HEK293 (cell line): ENCODE results near the gene SUPT4H1.

Experiments
- CTCF ChIP-seq: fragments of 450-650 bp; formaldehyde crosslinking; IDR thresholded peaks from 2 replicates; pipeline ENCODE4 v1.5.1; 2016; ENCODE audit warnings: missing biosample characterization, missing genetic modification characterization
- ELK4 ChIP-seq: IDR thresholded peaks from 2 replicates; pipeline ENCODE4 v1.6.1; 2011; ENCODE audit warnings: mild to moderate bottlenecking, low read depth, low read length, borderline replicate concordance
- KLF16 ChIP-seq: fragments of 450-650 bp; formaldehyde crosslinking; IDR thresholded peaks from 2 replicates; pipeline ENCODE4 v1.5.1; 2017; ENCODE audit warnings: missing biosample characterization, missing genetic modification characterization
- KLF7 ChIP-seq: fragments of 450-650 bp; formaldehyde crosslinking; IDR thresholded peaks from 2 replicates; pipeline ENCODE4 v1.5.1; 2016; ENCODE audit warnings: missing biosample characterization, missing genetic modification characterization, borderline replicate concordance
- MYNN ChIP-seq: fragments of 450-650 bp; formaldehyde crosslinking; IDR thresholded peaks from 2 replicates; pipeline ENCODE4 v1.5.1; 2016; ENCODE audit warnings: missing biosample characterization, missing genetic modification characterization, borderline replicate concordance
- ZBTB26 ChIP-seq: fragments of 450-650 bp; formaldehyde crosslinking; optimal IDR thresholded peaks from 2 replicates; pipeline ENCODE3; 2016; ENCODE audit warnings: missing biosample characterization, mild to moderate bottlenecking, missing genetic modification characterization
- ZNF155 ChIP-seq: fragments of 450-650 bp; formaldehyde crosslinking; IDR thresholded peaks from 2 replicates; pipeline ENCODE4 v1.5.1; 2016; ENCODE audit warnings: missing biosample characterization, missing genetic modification characterization
- ZNF175 ChIP-seq: fragments of 450-650 bp; formaldehyde crosslinking; IDR thresholded peaks from 2 replicates; pipeline ENCODE4 v1.5.1; 2016; ENCODE audit warnings: missing biosample characterization, missing genetic modification characterization
- ZNF23 ChIP-seq: fragments of 450-650 bp; formaldehyde crosslinking; IDR thresholded peaks from 2 replicates; pipeline ENCODE4 v1.5.1; 2016; ENCODE audit warnings: missing biosample characterization, missing genetic modification characterization, borderline replicate concordance
- ZNF354C ChIP-seq: fragments of 450-650 bp; formaldehyde crosslinking; IDR thresholded peaks from 2 replicates; pipeline ENCODE4 v1.5.1; 2016; ENCODE audit warnings: missing biosample characterization, missing genetic modification characterization, low read depth, borderline replicate concordance
- ZNF416 ChIP-seq: fragments of 450-650 bp; formaldehyde crosslinking; IDR thresholded peaks from 2 replicates; pipeline ENCODE4 v1.5.1; 2016; ENCODE audit warnings: missing biosample characterization, missing genetic modification characterization
- ZNF76 ChIP-seq: fragments of 450-650 bp; formaldehyde crosslinking; IDR thresholded peaks from 2 replicates; pipeline ENCODE4; 2016; ENCODE audit warnings: low read depth, missing biosample characterization, missing genetic modification characterization, borderline replicate concordance
- TF ChIP-seq, protein P1 (sequence below): fragments of 450-650 bp; formaldehyde crosslinking; IDR thresholded peaks from 2 replicates; pipeline ENCODE4 v1.5.1; 2016; ENCODE audit warnings: missing biosample characterization, missing genetic modification characterization

DNA sequence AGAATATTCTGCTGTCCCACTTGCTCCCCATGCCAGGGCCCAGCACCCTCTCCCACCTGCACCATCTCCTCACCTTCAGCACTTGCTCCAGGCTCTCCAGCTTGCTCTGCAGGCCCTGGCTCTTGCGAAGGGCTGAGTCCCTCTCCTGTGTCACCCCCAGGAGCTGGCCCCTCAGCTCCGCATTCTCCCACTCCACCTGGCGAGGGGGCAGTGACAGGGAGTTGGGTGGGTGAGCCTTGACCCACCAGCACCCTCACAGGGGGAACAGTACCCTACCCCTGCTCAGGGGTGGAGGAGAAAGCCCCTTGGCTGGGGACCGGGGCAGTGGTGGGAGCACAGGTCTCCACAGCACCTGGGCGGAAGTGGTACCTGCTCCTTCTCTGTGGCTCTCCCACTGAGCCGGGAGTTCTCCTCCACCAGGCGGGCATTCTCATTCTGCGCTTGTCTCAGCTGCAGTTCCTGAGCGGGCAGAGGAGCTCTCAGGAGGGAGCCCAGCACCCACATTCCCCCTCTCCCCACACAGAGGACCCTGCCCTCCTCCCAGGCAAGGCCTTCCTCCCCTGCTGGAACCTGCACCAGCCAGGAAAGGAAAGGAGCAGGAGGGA is 29.3 kb downstream of the SUPT4H1 start:
- TF ChIP-seq ZNF416 (tag by site-specific recombination) = no peak
- no peak for TF ChIP-seq KLF7
- no peak for TF ChIP-seq CTCF (tag by site-specific recombination)
- no peak for TF ChIP-seq ZNF175
- no peak for TF ChIP-seq ZNF76 (tag by site-specific recombination)
- no peak for TF ChIP-seq ZNF155 (tag by site-specific recombination)
- no peak for TF ChIP-seq ELK4
- TF ChIP-seq ZNF354C (tag by site-specific recombination) = no peak
- TF ChIP-seq KLF16 = no peak
- TF ChIP-seq, protein P1, sequence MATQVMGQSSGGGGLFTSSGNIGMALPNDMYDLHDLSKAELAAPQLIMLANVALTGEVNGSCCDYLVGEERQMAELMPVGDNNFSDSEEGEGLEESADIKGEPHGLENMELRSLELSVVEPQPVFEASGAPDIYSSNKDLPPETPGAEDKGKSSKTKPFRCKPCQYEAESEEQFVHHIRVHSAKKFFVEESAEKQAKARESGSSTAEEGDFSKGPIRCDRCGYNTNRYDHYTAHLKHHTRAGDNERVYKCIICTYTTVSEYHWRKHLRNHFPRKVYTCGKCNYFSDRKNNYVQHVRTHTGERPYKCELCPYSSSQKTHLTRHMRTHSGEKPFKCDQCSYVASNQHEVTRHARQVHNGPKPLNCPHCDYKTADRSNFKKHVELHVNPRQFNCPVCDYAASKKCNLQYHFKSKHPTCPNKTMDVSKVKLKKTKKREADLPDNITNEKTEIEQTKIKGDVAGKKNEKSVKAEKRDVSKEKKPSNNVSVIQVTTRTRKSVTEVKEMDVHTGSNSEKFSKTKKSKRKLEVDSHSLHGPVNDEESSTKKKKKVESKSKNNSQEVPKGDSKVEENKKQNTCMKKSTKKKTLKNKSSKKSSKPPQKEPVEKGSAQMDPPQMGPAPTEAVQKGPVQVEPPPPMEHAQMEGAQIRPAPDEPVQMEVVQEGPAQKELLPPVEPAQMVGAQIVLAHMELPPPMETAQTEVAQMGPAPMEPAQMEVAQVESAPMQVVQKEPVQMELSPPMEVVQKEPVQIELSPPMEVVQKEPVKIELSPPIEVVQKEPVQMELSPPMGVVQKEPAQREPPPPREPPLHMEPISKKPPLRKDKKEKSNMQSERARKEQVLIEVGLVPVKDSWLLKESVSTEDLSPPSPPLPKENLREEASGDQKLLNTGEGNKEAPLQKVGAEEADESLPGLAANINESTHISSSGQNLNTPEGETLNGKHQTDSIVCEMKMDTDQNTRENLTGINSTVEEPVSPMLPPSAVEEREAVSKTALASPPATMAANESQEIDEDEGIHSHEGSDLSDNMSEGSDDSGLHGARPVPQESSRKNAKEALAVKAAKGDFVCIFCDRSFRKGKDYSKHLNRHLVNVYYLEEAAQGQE (tag by site-specific recombination) = no peak
- no peak for TF ChIP-seq ZNF23
- TF ChIP-seq ZBTB26 (tag by site-specific recombination) = no peak
- no peak for TF ChIP-seq MYNN
